GM23248 (cell line): ENCODE results near the gene PRSS56.

ENCODE experiments used
- EZH2 ChIP-seq: fragments of 200-600 bp; sonication (generic); IDR thresholded peaks from 2 replicates; pipeline ENCODE4 v1.6.1; 2018; ENCODE audit warnings: antibody characterized with exemption, mild to moderate bottlenecking; ENCODE audit not compliant: insufficient read depth, poor library complexity, severe bottlenecking
- EZH2phosphoT487 ChIP-seq: fragments of 200-600 bp; sonication (generic); IDR thresholded peaks from 2 replicates; pipeline ENCODE4 v1.6.1; 2018; ENCODE audit warnings: antibody characterized with exemption, moderate library complexity, mild to moderate bottlenecking, low read depth; ENCODE audit not compliant: insufficient read depth

DNA sequence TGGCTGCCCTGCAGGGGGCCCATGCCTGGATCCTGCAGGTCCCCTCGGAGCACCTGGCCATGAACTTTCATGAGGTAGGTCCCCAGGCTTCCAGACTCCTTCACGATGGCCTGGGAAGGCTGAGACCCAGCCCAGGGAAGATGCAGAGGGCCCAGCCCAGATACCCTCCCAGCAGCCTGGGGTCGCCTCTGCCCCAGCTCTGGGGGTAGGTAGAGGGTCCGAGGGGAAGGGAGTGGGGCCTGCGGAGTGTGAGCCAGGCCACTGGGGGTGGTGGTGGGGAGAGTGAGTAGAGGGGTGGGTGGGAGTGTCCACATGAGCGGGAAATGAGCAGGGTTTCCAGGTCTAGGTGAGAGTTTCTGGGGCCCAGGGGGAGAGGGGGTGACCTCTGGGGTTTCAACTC, 4.6 kb downstream of the PRSS56 start:
- peak; percentile 2 for TF ChIP-seq EZH2
- TF ChIP-seq EZH2phosphoT487, result no peak
